HEK293 (cell line): Measurements from ENCODE around the gene VRK3.

Experiments
- BCL6B ChIP-seq: fragments of 450-650 bp; formaldehyde crosslinking; IDR thresholded peaks from 2 replicates; pipeline ENCODE4 v1.5.1; 2017; ENCODE audit warnings: missing biosample characterization, missing genetic modification characterization
- GLI4 ChIP-seq: fragments of 450-650 bp; formaldehyde crosslinking; IDR thresholded peaks from 2 replicates; pipeline ENCODE4 v1.5.1; 2016; ENCODE audit warnings: missing biosample characterization, missing genetic modification characterization
- KLF17 ChIP-seq: fragments of 450-650 bp; formaldehyde crosslinking; IDR thresholded peaks from 2 replicates; pipeline ENCODE4 v1.5.1; 2016; ENCODE audit warnings: missing biosample characterization, missing genetic modification characterization
- KLF9 ChIP-seq: fragments of 450-650 bp; formaldehyde crosslinking; IDR thresholded peaks from 2 replicates; pipeline ENCODE4 v1.5.1; 2016; ENCODE audit warnings: missing biosample characterization, missing genetic modification characterization, low read depth
- MYNN ChIP-seq: fragments of 450-650 bp; formaldehyde crosslinking; IDR thresholded peaks from 2 replicates; pipeline ENCODE4 v1.5.1; 2016; ENCODE audit warnings: missing biosample characterization, missing genetic modification characterization, borderline replicate concordance
- RBAK ChIP-seq: fragments of 450-650 bp; formaldehyde crosslinking; IDR thresholded peaks from 2 replicates; pipeline ENCODE4 v1.5.1; 2016; ENCODE audit warnings: missing biosample characterization, missing genetic modification characterization
- TSHZ1 ChIP-seq: fragments of 450-650 bp; formaldehyde crosslinking; IDR thresholded peaks from 2 replicates; pipeline ENCODE4 v1.5.1; 2016; ENCODE audit warnings: missing biosample characterization, missing genetic modification characterization, borderline replicate concordance
- WT1 ChIP-seq: fragments of 450-650 bp; formaldehyde crosslinking; IDR thresholded peaks from 2 replicates; pipeline ENCODE4 v1.5.1; 2016; ENCODE audit warnings: missing biosample characterization, missing genetic modification characterization
- ZNF146 ChIP-seq: fragments of 450-650 bp; formaldehyde crosslinking; IDR thresholded peaks from 2 replicates; pipeline ENCODE4 v1.5.1; 2016; ENCODE audit warnings: missing biosample characterization, missing genetic modification characterization
- ZNF169 ChIP-seq: fragments of 450-650 bp; formaldehyde crosslinking; IDR thresholded peaks from 2 replicates; pipeline ENCODE4 v1.5.1; 2016; ENCODE audit warnings: missing biosample characterization, missing genetic modification characterization
- ZNF223 ChIP-seq: fragments of 450-650 bp; formaldehyde crosslinking; IDR thresholded peaks from 2 replicates; pipeline ENCODE4 v1.5.1; 2016; ENCODE audit warnings: missing biosample characterization, missing genetic modification characterization
- ZNF266 ChIP-seq: fragments of 450-650 bp; formaldehyde crosslinking; IDR thresholded peaks from 2 replicates; pipeline ENCODE4 v1.5.1; 2016; ENCODE audit warnings: missing biosample characterization, missing genetic modification characterization, low read depth
- ZNF433 ChIP-seq: fragments of 450-650 bp; formaldehyde crosslinking; IDR thresholded peaks from 2 replicates; pipeline ENCODE4 v1.5.1; 2016; ENCODE audit warnings: missing biosample characterization, missing genetic modification characterization, low read depth
- ZNF514 ChIP-seq: fragments of 450-650 bp; formaldehyde crosslinking; IDR thresholded peaks from 2 replicates; pipeline ENCODE4 v1.5.1; 2016; ENCODE audit warnings: missing biosample characterization, missing genetic modification characterization
- ZNF529 ChIP-seq: fragments of 450-650 bp; formaldehyde crosslinking; IDR thresholded peaks from 2 replicates; pipeline ENCODE4 v1.5.1; 2017; ENCODE audit warnings: missing genetic modification characterization, missing biosample characterization; ENCODE audit not compliant: insufficient replicate concordance
- ZNF623 ChIP-seq: fragments of 450-650 bp; formaldehyde crosslinking; IDR thresholded peaks from 2 replicates; pipeline ENCODE4 v1.5.1; 2016; ENCODE audit warnings: missing biosample characterization, missing genetic modification characterization
- ZNF624 ChIP-seq: fragments of 450-650 bp; formaldehyde crosslinking; IDR thresholded peaks from 2 replicates; pipeline ENCODE4 v1.5.1; 2017; ENCODE audit warnings: missing biosample characterization, missing genetic modification characterization
- ZNF707 ChIP-seq: fragments of 450-650 bp; formaldehyde crosslinking; IDR thresholded peaks from 2 replicates; pipeline ENCODE4 v1.5.1; 2016; ENCODE audit warnings: missing biosample characterization, missing genetic modification characterization
- ZNF837 ChIP-seq: fragments of 450-650 bp; formaldehyde crosslinking; IDR thresholded peaks from 2 replicates; pipeline ENCODE4 v1.5.1; 2016; ENCODE audit warnings: missing biosample characterization, missing genetic modification characterization
- TF ChIP-seq, protein P1 (sequence below): fragments of 450-650 bp; formaldehyde crosslinking; IDR thresholded peaks from 2 replicates; pipeline ENCODE4 v1.5.1; 2016; ENCODE audit warnings: missing biosample characterization, missing genetic modification characterization
- TF ChIP-seq, protein P2 (sequence below): fragments of 450-650 bp; formaldehyde crosslinking; optimal IDR thresholded peaks from 2 replicates; pipeline ENCODE3; 2016; ENCODE audit warnings: missing biosample characterization, mild to moderate bottlenecking, missing genetic modification characterization
- TF ChIP-seq, protein P3 (sequence below): fragments of 450-650 bp; formaldehyde crosslinking; IDR thresholded peaks from 2 replicates; pipeline ENCODE4 v1.5.1; 2016; ENCODE audit warnings: missing biosample characterization, missing genetic modification characterization

Gene VRK3

DNA sequence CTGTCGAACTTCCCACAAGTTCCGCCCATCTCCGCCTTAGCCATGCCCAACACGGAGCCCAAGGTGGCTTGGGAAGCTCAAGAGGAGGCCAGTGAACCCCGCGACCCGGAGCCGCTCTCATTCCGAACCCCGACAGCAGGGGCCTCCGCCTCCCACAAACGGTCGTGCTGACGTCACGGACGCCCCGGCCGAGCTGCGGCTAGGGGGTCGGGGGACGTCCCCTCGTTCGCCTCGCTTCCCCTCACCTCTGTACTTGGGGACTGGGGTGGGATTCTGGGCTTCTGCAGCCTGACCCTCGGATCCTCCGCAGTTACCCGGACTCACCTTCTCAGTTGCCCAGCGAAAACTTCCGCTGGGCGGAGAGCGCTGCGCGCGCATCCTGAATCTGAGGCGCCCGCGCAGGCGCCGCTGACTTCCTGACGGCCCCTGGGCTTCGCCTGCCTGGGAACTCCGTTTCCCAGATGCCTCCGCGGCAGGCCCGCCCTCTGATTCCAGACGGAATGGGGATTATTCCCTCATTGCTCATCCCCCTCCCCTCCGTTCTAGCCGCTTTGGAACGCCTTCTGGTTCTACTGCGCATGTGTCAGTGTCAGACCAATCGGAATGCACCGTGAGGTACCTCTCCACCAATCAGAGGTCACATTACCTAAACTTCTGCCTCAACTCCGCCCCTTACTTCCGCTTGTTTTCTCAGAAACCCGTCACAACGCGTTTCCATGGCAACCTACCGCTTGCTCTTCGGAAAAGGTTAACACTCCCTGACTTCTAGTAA lies at the start of gene VRK3 (continued):
- TF ChIP-seq, protein P1, sequence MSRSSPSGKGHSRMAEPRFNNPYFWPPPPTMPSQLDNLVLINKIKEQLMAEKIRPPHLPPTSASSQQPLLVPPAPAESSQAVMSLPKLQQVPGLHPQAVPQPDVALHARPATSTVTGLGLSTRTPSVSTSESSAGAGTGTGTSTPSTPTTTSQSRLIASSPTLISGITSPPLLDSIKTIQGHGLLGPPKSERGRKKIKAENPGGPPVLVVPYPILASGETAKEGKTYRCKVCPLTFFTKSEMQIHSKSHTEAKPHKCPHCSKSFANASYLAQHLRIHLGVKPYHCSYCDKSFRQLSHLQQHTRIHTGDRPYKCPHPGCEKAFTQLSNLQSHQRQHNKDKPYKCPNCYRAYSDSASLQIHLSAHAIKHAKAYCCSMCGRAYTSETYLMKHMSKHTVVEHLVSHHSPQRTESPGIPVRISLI (tag by site-specific recombination): no peak
- TF ChIP-seq ZNF146: no peak
- TF ChIP-seq WT1 (tag by site-specific recombination): no peak
- peak; percentile 50; the same call in 1 of the 2 replicates for TF ChIP-seq KLF9 (tag by site-specific recombination)
- TF ChIP-seq ZNF169 (tag by site-specific recombination): no peak
- no peak for TF ChIP-seq RBAK (tag by site-specific recombination)
- TF ChIP-seq ZNF223 (tag by site-specific recombination): no peak
- TF ChIP-seq, protein P2, sequence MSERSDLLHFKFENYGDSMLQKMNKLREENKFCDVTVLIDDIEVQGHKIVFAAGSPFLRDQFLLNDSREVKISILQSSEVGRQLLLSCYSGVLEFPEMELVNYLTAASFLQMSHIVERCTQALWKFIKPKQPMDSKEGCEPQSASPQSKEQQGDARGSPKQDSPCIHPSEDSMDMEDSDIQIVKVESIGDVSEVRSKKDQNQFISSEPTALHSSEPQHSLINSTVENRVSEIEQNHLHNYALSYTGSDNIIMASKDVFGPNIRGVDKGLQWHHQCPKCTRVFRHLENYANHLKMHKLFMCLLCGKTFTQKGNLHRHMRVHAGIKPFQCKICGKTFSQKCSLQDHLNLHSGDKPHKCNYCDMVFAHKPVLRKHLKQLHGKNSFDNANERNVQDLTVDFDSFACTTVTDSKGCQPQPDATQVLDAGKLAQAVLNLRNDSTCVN (tag by site-specific recombination): peak; percentile 6
- TF ChIP-seq ZNF837: no peak
- no peak for TF ChIP-seq GLI4 (tag by site-specific recombination)
- peak; percentile 95 for TF ChIP-seq MYNN (tag by site-specific recombination)
- no peak for TF ChIP-seq ZNF529
- no peak for TF ChIP-seq ZNF707 (tag by site-specific recombination)
- no peak for TF ChIP-seq ZNF624 (tag by site-specific recombination)
- TF ChIP-seq ZNF433 (tag by site-specific recombination): no peak
- TF ChIP-seq ZNF514 (tag by site-specific recombination): no peak
- TF ChIP-seq, protein P3, sequence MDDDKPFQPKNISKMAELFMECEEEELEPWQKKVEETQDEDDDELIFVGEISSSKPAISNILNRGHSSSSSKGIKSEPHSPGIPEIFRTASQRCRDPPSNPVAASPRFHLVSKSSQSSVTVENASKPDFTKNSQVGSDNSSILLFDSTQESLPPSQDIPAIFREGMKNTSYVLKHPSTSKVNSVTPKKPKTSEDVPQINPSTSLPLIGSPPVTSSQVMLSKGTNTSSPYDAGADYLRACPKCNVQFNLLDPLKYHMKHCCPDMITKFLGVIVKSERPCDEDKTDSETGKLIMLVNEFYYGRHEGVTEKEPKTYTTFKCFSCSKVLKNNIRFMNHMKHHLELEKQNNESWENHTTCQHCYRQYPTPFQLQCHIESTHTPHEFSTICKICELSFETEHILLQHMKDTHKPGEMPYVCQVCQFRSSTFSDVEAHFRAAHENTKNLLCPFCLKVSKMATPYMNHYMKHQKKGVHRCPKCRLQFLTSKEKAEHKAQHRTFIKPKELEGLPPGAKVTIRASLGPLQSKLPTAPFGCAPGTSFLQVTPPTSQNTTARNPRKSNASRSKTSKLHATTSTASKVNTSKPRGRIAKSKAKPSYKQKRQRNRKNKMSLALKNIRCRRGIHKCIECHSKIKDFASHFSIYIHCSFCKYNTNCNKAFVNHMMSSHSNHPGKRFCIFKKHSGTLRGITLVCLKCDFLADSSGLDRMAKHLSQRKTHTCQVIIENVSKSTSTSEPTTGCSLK (tag by site-specific recombination): no peak
- TF ChIP-seq KLF17 (tag by site-specific recombination): peak; percentile 59; the same call in 1 of the 2 replicates
- TF ChIP-seq ZNF623: no peak
- no peak for TF ChIP-seq ZNF266 (tag by site-specific recombination)
- no peak for TF ChIP-seq BCL6B (tag by site-specific recombination)
- TF ChIP-seq TSHZ1 (tag by site-specific recombination): no peak
